Measurements from ENCODE around the gene ATG14. TPM values are rescaled to one million over a fixed set of nuclear protein-coding genes. Genes with fewer than 3 reads are reported as not detected.

Gene ATG14
- total RNA-seq, 2 donors from 2014 or later: 12.5 to 21.9 TPM

- H3K36me3 ChIP-seq: peaks cover 0 to 5% of the 10 kb centered on the region in 2 donors
- WGBS: 88% methylated on average over 11 of the region's 11 CpGs
Measured at GRCh38 chr14:55370883-55371455, 40.7 kb downstream of the ATG14 start.

GRCh38 chr14:55366271-55366670 is 45.4 kb downstream of the ATG14 start:
- Histone ChIP-seq H3K9me3 (no peaks in the 10 kb centered on the region), H3K27ac (peak overlapping the region; percentile 6 to 55), H3K4me1 (replicated peaks) (peaks cover 7% of the 10 kb centered on the region), H3K4me3 (no peak overlapping the region), H3K27me3 (replicated peaks; ENCODE audit: insufficient read depth) (no peaks in the 10 kb centered on the region), H3K36me3 (peaks cover 0 to 5% of the 10 kb centered on the region in 2 donors)
- peak; percentile 43 for DNase-seq (ENCODE audit: low spot score)
- intact Hi-C loops (cut with DNase I): no loop called here
- 13% methylated on average over 3 of the region's 3 CpGs for WGBS
- TF ChIP-seq CTCF (IDR thresholded peaks at IDR 0.05) (no peak), POLR2AphosphoS5 (IDR thresholded peaks at IDR 0.05) (peak; percentile 69), POLR2A (IDR thresholded peaks at IDR 0.05) (no peak)

More at GRCh38 chr14:55370883-55371455, 40.7 kb downstream of the ATG14 start:
- peaks cover 3% of the 10 kb centered on the region for H3K4me1 ChIP-seq (replicated peaks)
- H3K4me3 ChIP-seq: no peak overlapping the region
- no peak overlapping the region for H3K27ac ChIP-seq
- no peaks in the 10 kb centered on the region for H3K9me3 ChIP-seq
- TF ChIP-seq POLR2AphosphoS5 (IDR thresholded peaks at IDR 0.05) (no peak), POLR2A (IDR thresholded peaks at IDR 0.05) (no peak), CTCF (IDR thresholded peaks at IDR 0.05) (no peak)
- no peaks in the 10 kb centered on the region for H3K27me3 ChIP-seq (replicated peaks; ENCODE audit: insufficient read depth)
- no peak for DNase-seq (ENCODE audit: low spot score)
- intact Hi-C loops (cut with DNase I): no loop called here

- no peak for DNase-seq (ENCODE audit: low spot score)
- Histone ChIP-seq H3K4me1 (replicated peaks) (peaks cover 6% of the 10 kb centered on the region), H3K4me3 (no peak overlapping the region), H3K27me3 (replicated peaks; ENCODE audit: insufficient read depth) (no peaks in the 10 kb centered on the region), H3K36me3 (no peaks in the 10 kb centered on the region), H3K27ac (no peak overlapping the region), H3K9me3 (no peaks in the 10 kb centered on the region)
- WGBS: 85% methylated on average over 2 of the region's 2 CpGs
- intact Hi-C loops (cut with DNase I): no loop called here
- TF ChIP-seq POLR2A (IDR thresholded peaks at IDR 0.05) (no peak), CTCF (IDR thresholded peaks at IDR 0.05) (no peak), POLR2AphosphoS5 (IDR thresholded peaks at IDR 0.05) (no peak)
Measured at GRCh38 chr14:55361190-55361589, 50.4 kb downstream of the ATG14 start.

- H3K27ac ChIP-seq: no peak overlapping the region
- no peaks in the 10 kb centered on the region for H3K4me1 ChIP-seq (replicated peaks)
- H3K36me3 ChIP-seq: no peaks in the 10 kb centered on the region
- TF ChIP-seq POLR2A (IDR thresholded peaks at IDR 0.05) (no peak), CTCF (IDR thresholded peaks at IDR 0.05) (no peak), POLR2AphosphoS5 (IDR thresholded peaks at IDR 0.05) (no peak)
- intact Hi-C loops (cut with DNase I): loop anchor here (5.0 kb wide), 1 partner anchor 147 kb away; no protein-coding TSS in a partner anchor
- 92% methylated on average over 4 of the region's 4 CpGs for WGBS
- no peak overlapping the region for H3K4me3 ChIP-seq
- no peak for DNase-seq (ENCODE audit: low spot score)
- no peaks in the 10 kb centered on the region for H3K27me3 ChIP-seq (replicated peaks; ENCODE audit: insufficient read depth)
- no peaks in the 10 kb centered on the region for H3K9me3 ChIP-seq
Measured at GRCh38 chr14:55359307-55359706, 52.3 kb downstream of the ATG14 start.

- no peaks in the 10 kb centered on the region for H3K4me1 ChIP-seq (replicated peaks)
- no peaks in the 10 kb centered on the region for H3K9me3 ChIP-seq
- DNase-seq (ENCODE audit: low spot score): no peak
- intact Hi-C loops (cut with DNase I): loop anchor here (5.0 kb wide), 1 partner anchor 145 kb away; no protein-coding TSS in a partner anchor
- no peak overlapping the region for H3K4me3 ChIP-seq
- no peak for TF ChIP-seq CTCF (IDR thresholded peaks at IDR 0.05)
- TF ChIP-seq POLR2A (IDR thresholded peaks at IDR 0.05): no peak
- no peak for TF ChIP-seq POLR2AphosphoS5 (IDR thresholded peaks at IDR 0.05)
- WGBS: 53% methylated on average over 2 of the region's 2 CpGs
- H3K36me3 ChIP-seq: no peaks in the 10 kb centered on the region
- peak overlapping the region in 1 of 2 donors; percentile 12 for H3K27ac ChIP-seq
- H3K27me3 ChIP-seq (replicated peaks; ENCODE audit: insufficient read depth): no peaks in the 10 kb centered on the region
Measured at GRCh38 chr14:55356913-55357312, 54.7 kb downstream of the ATG14 start.

All from prostate gland (tissue), 2 donors.